Smooth muscle cell (in vitro differentiated cells): Measurements from ENCODE around the gene PRKG1. TPM values are rescaled to one million over a fixed set of nuclear protein-coding genes. Genes with fewer than 3 reads are reported as not detected.

Experiments
- DNase-seq: peaks from one replicate; lab custom pipeline; 2025; ENCODE audit not compliant: unreplicated experiment; lab: John Stamatoyannopoulos, UW
- H2AFZ ChIP-seq: fragments of 200-600 bp; sonication (generic); 2 replicates; pipeline ENCODE4 v1.6.0; 2016; ENCODE audit warnings: antibody characterized with exemption, low read depth, mild to moderate bottlenecking
- H3F3A ChIP-seq: fragments of 200-600 bp; sonication (generic); 2 replicates; pipeline ENCODE4 v1.6.0; 2017; ENCODE audit warnings: antibody characterized with exemption, low read depth
- H3K27ac ChIP-seq: fragments of 200-600 bp; sonication (generic); 2 replicates; pipeline ENCODE4 v1.5.1; 2016; ENCODE audit warnings: low read depth, mild to moderate bottlenecking
- H3K27me3 ChIP-seq: fragments of 200-600 bp; sonication (generic); 2 replicates; pipeline ENCODE4 v1.6.1; 2016; ENCODE audit warnings: low read depth, mild to moderate bottlenecking
- H3K36me3 ChIP-seq: fragments of 200-600 bp; sonication (generic); 2 replicates; pipeline ENCODE4 v1.5.1; 2016; ENCODE audit warnings: low read depth
- H3K4me1 ChIP-seq: fragments of 200-600 bp; sonication (generic); 2 replicates; pipeline ENCODE4 v1.5.1; 2016; ENCODE audit warnings: low read depth
- H3K4me2 ChIP-seq: fragments of 200-600 bp; sonication (generic); 2 replicates; pipeline ENCODE4 v1.6.0; 2016; ENCODE audit warnings: mild to moderate bottlenecking
- H3K4me3 ChIP-seq: fragments of 200-600 bp; sonication (generic); 2 replicates; pipeline ENCODE4 v1.5.1; 2016; ENCODE audit warnings: mild to moderate bottlenecking
- H3K79me2 ChIP-seq: fragments of 200-600 bp; sonication (generic); 2 replicates; pipeline ENCODE4 v1.6.0; 2016; ENCODE audit warnings: low read depth, mild to moderate bottlenecking
- H3K9ac ChIP-seq: fragments of 200-600 bp; sonication (generic); 2 replicates; pipeline ENCODE4 v1.6.0; 2016; ENCODE audit warnings: low read depth
- H3K9me3 ChIP-seq: fragments of 200-600 bp; sonication (generic); replicated peaks from 2 replicates; pipeline ENCODE4 v1.5.1; 2016; ENCODE audit warnings: low read depth
- H4K20me1 ChIP-seq: fragments of 200-600 bp; sonication (generic); 2 replicates; pipeline ENCODE4 v1.6.0; 2016; ENCODE audit warnings: low read depth
- WGBS: methylation state at CpG from one replicate; pipeline ENCODE4 v1.1.7; 2016; ENCODE audit warnings: low lambda C conversion rate; 5-methylcytosine and 5-hydroxymethylcytosine counted together
- polyA plus RNA-seq: library from polyadenylated mRNA; unstranded; fragments of >200 nt; fragmentation: Nextera tagmentation; extraction: Ambion mirVana; gene quantifications from 2 replicates; pipeline ENCODE4 v1.2.1, GENCODE V29; 2016
- total RNA-seq: library from RNA; depleted of rRNA; stranded (reverse); fragments of >200 nt; gene quantifications from 2 replicates; pipeline ENCODE4 v1.2.3, GENCODE V29; 2014
- TF ChIP-seq, protein P1 (sequence below): fragments of 200-600 bp; sonication (generic); IDR thresholded peaks from 2 replicates; pipeline ENCODE4 v1.5.1; 2017; ENCODE audit warnings: borderline replicate concordance, mild to moderate bottlenecking, antibody characterized with exemption; ENCODE audit not compliant: insufficient read depth, poor library complexity, severe bottlenecking

Gene PRKG1
- total and polyA plus RNA-seq, 2 experiments from 2014 or later, result 7.2 to 13.4 TPM

DNA sequence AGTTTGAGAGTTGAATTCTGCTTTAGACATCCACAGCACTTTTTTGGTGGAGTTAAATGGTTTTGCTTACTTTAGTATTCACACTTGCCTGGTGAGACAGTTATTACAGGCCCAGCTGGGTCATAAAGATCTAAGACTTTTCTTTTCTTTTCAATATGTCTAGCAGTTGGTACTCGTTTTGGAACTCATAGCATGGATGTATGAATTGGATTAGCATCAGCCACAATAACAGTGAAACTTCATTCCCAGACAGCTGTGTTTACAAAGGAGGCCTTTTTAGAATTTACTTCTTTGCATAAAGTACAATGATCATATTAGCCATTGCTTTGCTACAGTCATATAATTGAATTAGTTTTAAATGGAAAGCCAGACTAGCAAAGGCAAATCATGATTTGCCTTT lies 1071.3 kb downstream of the PRKG1 start:
- DNase-seq, result no peak
- no peak overlapping the region for H3K27ac ChIP-seq
- H4K20me1 ChIP-seq, result no peaks in the 10 kb centered on the region
- no peaks in the 10 kb centered on the region for H3K9me3 ChIP-seq
- no peaks in the 10 kb centered on the region for H3K79me2 ChIP-seq
- no peak overlapping the region for H2AFZ ChIP-seq
- 53% methylated on average over 1 of the region's 1 CpG for WGBS
- no peaks in the 10 kb centered on the region for H3K27me3 ChIP-seq
- no peak overlapping the region for H3K4me2 ChIP-seq
- TF ChIP-seq, protein P1, sequence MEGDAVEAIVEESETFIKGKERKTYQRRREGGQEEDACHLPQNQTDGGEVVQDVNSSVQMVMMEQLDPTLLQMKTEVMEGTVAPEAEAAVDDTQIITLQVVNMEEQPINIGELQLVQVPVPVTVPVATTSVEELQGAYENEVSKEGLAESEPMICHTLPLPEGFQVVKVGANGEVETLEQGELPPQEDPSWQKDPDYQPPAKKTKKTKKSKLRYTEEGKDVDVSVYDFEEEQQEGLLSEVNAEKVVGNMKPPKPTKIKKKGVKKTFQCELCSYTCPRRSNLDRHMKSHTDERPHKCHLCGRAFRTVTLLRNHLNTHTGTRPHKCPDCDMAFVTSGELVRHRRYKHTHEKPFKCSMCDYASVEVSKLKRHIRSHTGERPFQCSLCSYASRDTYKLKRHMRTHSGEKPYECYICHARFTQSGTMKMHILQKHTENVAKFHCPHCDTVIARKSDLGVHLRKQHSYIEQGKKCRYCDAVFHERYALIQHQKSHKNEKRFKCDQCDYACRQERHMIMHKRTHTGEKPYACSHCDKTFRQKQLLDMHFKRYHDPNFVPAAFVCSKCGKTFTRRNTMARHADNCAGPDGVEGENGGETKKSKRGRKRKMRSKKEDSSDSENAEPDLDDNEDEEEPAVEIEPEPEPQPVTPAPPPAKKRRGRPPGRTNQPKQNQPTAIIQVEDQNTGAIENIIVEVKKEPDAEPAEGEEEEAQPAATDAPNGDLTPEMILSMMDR, result no peak
- no peaks in the 10 kb centered on the region for H3K36me3 ChIP-seq
- no peak overlapping the region for H3K4me3 ChIP-seq
- H3K9ac ChIP-seq, result no peak overlapping the region
- no peaks in the 10 kb centered on the region for H3K4me1 ChIP-seq
- no peaks in the 10 kb centered on the region for H3F3A ChIP-seq

DNA sequence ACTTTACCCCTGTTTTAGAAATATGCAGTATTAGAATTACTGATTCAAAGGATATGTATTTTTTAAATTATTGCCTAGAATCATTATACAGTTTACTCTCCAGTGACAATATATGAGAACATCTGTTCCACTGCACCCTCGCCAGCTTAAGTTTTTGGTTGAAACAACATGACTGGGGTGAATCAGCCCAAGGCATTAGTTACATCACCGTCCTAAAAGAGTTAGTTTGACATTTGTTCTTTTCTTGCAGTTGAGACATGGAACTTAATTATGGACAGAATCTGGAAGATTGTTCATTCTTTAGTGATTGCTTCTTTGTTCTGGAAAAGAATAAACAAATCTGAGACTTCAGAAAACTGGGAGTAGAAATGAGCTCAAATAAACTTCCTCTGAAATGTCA lies 1072.5 kb downstream of the PRKG1 start:
- H3K4me2 ChIP-seq, result no peak overlapping the region
- H2AFZ ChIP-seq, result no peak overlapping the region
- WGBS, result 67% methylated on average over 2 of the region's 2 CpGs
- no peak overlapping the region for H3K4me3 ChIP-seq
- no peaks in the 10 kb centered on the region for H3K27me3 ChIP-seq
- H3K27ac ChIP-seq, result no peak overlapping the region
- H3K9me3 ChIP-seq, result no peaks in the 10 kb centered on the region
- no peaks in the 10 kb centered on the region for H3K36me3 ChIP-seq
- H3K4me1 ChIP-seq, result no peaks in the 10 kb centered on the region
- TF ChIP-seq, protein P1, result no peak
- no peaks in the 10 kb centered on the region for H3F3A ChIP-seq
- DNase-seq, result no peak
- no peak overlapping the region for H3K9ac ChIP-seq
- no peaks in the 10 kb centered on the region for H3K79me2 ChIP-seq
- no peaks in the 10 kb centered on the region for H4K20me1 ChIP-seq

DNA sequence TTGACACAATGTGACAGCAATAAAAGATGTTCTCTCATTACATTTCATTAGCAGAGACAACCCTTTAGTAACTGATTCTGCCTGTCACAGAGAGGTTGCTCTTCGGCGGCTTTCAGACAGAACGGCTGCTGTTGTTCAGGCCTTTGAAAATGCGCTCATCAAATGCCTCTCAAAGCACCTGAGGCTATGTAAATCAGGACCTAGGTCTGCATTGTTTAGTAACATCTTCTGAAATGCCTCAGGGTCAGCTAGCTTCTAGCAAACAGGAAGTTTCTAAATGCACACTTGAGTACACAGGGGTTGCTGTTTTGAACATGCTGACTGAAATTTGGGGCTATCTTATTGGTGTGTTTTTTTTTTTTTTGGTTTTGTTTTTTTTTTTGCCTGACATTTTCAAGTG lies 1096.5 kb downstream of the PRKG1 start:
- TF ChIP-seq, protein P1, result no peak
- Histone ChIP-seq H4K20me1 (no peaks in the 10 kb centered on the region), H2AFZ (no peak overlapping the region), H3K4me3 (no peak overlapping the region), H3K27ac (no peak overlapping the region), H3K36me3 (no peaks in the 10 kb centered on the region), H3K79me2 (no peaks in the 10 kb centered on the region), H3K9ac (no peak overlapping the region), H3K4me2 (no peak overlapping the region), H3K9me3 (no peaks in the 10 kb centered on the region), H3K4me1 (no peaks in the 10 kb centered on the region), H3K27me3 (no peaks in the 10 kb centered on the region), H3F3A (no peaks in the 10 kb centered on the region)
- WGBS, result 43% methylated on average over 4 of the region's 4 CpGs
- DNase-seq, result no peak

DNA sequence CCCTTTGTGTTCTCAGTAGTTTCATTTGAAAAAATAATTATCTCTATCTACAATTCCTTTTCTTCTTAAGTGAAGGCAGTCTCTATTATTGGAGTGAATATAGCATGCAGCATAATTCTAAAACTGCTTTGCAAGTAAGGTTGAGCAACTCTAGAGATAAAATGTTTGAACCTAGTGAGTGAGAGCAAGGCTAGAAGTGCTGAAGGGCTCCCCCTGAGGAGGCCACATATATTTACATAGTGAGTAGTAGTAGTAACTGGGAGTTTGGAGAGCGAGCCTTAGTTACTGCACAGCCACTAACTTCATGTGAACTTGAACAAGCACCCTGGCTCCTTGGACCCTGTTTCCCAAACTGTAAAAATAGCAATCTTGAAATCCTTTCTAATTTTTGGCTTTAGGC lies 1098.3 kb downstream of the PRKG1 start:
- H4K20me1 ChIP-seq, result no peaks in the 10 kb centered on the region
- DNase-seq, result no peak
- no peaks in the 10 kb centered on the region for H3K9me3 ChIP-seq
- H3K36me3 ChIP-seq, result no peaks in the 10 kb centered on the region
- H3K27ac ChIP-seq, result no peak overlapping the region
- H3F3A ChIP-seq, result no peaks in the 10 kb centered on the region
- no peaks in the 10 kb centered on the region for H3K4me1 ChIP-seq
- TF ChIP-seq, protein P1, result no peak
- 85% methylated on average over 1 of the region's 1 CpG for WGBS
- H3K79me2 ChIP-seq, result no peaks in the 10 kb centered on the region
- no peak overlapping the region for H3K9ac ChIP-seq
- H2AFZ ChIP-seq, result no peak overlapping the region
- no peak overlapping the region for H3K4me3 ChIP-seq
- H3K27me3 ChIP-seq, result no peaks in the 10 kb centered on the region
- no peak overlapping the region for H3K4me2 ChIP-seq
